Body of pancreas (tissue), 4 donors: ENCODE measurements around the gene CADM2. TPM values are rescaled to one million over a fixed set of nuclear protein-coding genes. Genes with fewer than 3 reads are reported as not detected.

Experiments
- ATAC-seq: fragments of 150-250 bp; one replicate; pipeline ENCODE4 v1.9.1; 2016
- DNase-seq, 4 donors: peaks; one replicate each; pipeline ENCODE4 v3.0.0-alpha.2; 2019
- H3K27ac ChIP-seq, 4 donors: fragments of 200-600 bp; sonication (generic); 1 replicate in 3 of 4; 2 replicates in 1 of 4; pipeline versions ENCODE4 v1.5.1 to v1.6.1; 2016 to 2019; ENCODE audit warnings: mild to moderate bottlenecking in 1 of 4, mixed read lengths in 1 of 4, moderate library complexity in 1 of 4
- H3K27me3 ChIP-seq, 2 donors: fragments of 200-600 bp; sonication (generic); one replicate each; pipeline ENCODE4 v1.6.0; 2016; ENCODE audit warnings: mild to moderate bottlenecking in 1 of 2
- H3K36me3 ChIP-seq, 2 donors: fragments of 200-600 bp; sonication (generic); replicated peaks in 1 of 2; 2 replicates each; pipeline ENCODE4 v1.5.1; 2016; ENCODE audit warnings: low read depth in 2 of 2; ENCODE audit not compliant: insufficient read depth in 1 of 2
- H3K4me1 ChIP-seq: fragments of 200-600 bp; sonication (generic); one replicate; pipeline ENCODE4 v1.6.0; 2016
- H3K4me3 ChIP-seq, 2 donors: fragments of 200-600 bp; sonication (generic); 1 replicate in 1 of 2; 2 replicates in 1 of 2; pipeline ENCODE4 v1.5.1; 2016 to 2019
- H3K9me3 ChIP-seq, 3 donors: fragments of 200-600 bp; sonication (generic); 1 replicate in 2 of 3; 2 replicates in 1 of 3; pipeline ENCODE4 v1.5.1; 2016
- POLR2A ChIP-seq, 3 donors: fragments of 450-650 bp; IDR thresholded peaks; one replicate each; pipeline ENCODE4 v1.6.1; 2016; ENCODE audit warnings: antibody characterized with exemption in 3 of 3, mild to moderate bottlenecking in 2 of 3
- WGBS, 2 donors: methylation state at CpG; one replicate each; pipeline ENCODE4 v1.1.5; 2017; 5-methylcytosine and 5-hydroxymethylcytosine counted together
- intact Hi-C: fragments of 100-400 bp; cut with DNase I; formaldehyde crosslinking; loops from one replicate; pipeline ENCODE4 v1.15.1; 2023
- total RNA-seq, 2 donors: library from RNA; depleted of rRNA; stranded (reverse); fragments of >200 nt; gene quantifications; one replicate each; pipeline ENCODE4 v1.1.0, GENCODE V29; 2016
- TF ChIP-seq, protein P1 (sequence below), 7 experiments: fragments of 450-650 bp in 4 of 7; fragments of 200-600 bp in 3 of 7; sonication (generic) in 3 of 7; IDR thresholded peaks; one replicate each; pipeline ENCODE4 v1.5.1; 2016 to 2019; ENCODE audit warnings: antibody characterized with exemption in 7 of 7

The CADM2 gene
- total RNA-seq, 2 donors from 2014 or later = 0.26 to 1.3 TPM

DNA sequence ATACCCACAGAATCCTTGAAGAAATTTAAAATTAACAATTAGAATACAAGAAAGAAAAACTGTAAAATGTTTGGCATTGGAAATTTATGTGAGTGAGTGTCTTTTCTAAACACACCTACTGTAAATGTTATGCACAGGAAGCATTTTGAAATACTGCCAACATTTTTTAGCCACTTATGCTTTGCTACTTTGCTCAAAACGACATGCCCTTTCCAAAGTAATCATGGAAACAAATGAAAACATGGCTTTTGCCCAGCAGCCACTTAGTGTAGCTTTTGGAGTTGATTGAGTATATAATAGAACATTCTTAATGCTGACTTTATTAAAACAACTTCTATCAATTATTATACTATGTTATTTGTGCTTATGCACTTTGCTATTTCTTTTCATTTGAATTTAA is 823.0 kb downstream of the CADM2 start:
- ATAC-seq (no peak), DNase-seq (no peak)
- no peaks in the 10 kb centered on the region for H3K9me3 ChIP-seq
- TF ChIP-seq, protein P1, sequence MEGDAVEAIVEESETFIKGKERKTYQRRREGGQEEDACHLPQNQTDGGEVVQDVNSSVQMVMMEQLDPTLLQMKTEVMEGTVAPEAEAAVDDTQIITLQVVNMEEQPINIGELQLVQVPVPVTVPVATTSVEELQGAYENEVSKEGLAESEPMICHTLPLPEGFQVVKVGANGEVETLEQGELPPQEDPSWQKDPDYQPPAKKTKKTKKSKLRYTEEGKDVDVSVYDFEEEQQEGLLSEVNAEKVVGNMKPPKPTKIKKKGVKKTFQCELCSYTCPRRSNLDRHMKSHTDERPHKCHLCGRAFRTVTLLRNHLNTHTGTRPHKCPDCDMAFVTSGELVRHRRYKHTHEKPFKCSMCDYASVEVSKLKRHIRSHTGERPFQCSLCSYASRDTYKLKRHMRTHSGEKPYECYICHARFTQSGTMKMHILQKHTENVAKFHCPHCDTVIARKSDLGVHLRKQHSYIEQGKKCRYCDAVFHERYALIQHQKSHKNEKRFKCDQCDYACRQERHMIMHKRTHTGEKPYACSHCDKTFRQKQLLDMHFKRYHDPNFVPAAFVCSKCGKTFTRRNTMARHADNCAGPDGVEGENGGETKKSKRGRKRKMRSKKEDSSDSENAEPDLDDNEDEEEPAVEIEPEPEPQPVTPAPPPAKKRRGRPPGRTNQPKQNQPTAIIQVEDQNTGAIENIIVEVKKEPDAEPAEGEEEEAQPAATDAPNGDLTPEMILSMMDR (IDR thresholded peaks at IDR 0.05) = no peak
- TF ChIP-seq POLR2A (IDR thresholded peaks at IDR 0.05) = no peak
- H3K27ac ChIP-seq = no peak overlapping the region
- H3K36me3 ChIP-seq = no peaks in the 10 kb centered on the region
- H3K27me3 ChIP-seq = no peaks in the 10 kb centered on the region
- no peaks in the 10 kb centered on the region for H3K4me1 ChIP-seq
- intact Hi-C loops = no loop called here
- 3 to 5% methylated on average over 1 of the region's 1 CpG for WGBS, 2 donors
- H3K4me3 ChIP-seq = no peak overlapping the region

GRCh38 chr3:85783291-85783690 is 824.5 kb downstream of the CADM2 start:
- Histone ChIP-seq H3K27ac (no peak overlapping the region), H3K27me3 (no peaks in the 10 kb centered on the region), H3K9me3 (no peaks in the 10 kb centered on the region), H3K4me3 (no peak overlapping the region), H3K4me1 (no peaks in the 10 kb centered on the region), H3K36me3 (no peaks in the 10 kb centered on the region)
- DNase-seq (no peak), ATAC-seq (no peak)
- intact Hi-C loops = no loop called here
- no peak for TF ChIP-seq POLR2A (IDR thresholded peaks at IDR 0.05)
- TF ChIP-seq, protein P1 (IDR thresholded peaks at IDR 0.05) = no peak
- 44 to 56% methylated on average over 2 of the region's 2 CpGs for WGBS, 2 donors

GRCh38 chr3:85785766-85786165 is 827.0 kb downstream of the CADM2 start:
- Histone ChIP-seq H3K36me3 (no peaks in the 10 kb centered on the region), H3K27ac (no peak overlapping the region), H3K9me3 (no peaks in the 10 kb centered on the region), H3K4me1 (peaks cover 7% of the 10 kb centered on the region), H3K27me3 (no peaks in the 10 kb centered on the region), H3K4me3 (no peak overlapping the region)
- TF ChIP-seq, protein P1 (IDR thresholded peaks at IDR 0.05) = no peak
- ATAC-seq (no peak), DNase-seq (no peak)
- 68 to 71% methylated on average over 4 of the region's 4 CpGs for WGBS, 2 donors
- intact Hi-C loops = no loop called here

DNA sequence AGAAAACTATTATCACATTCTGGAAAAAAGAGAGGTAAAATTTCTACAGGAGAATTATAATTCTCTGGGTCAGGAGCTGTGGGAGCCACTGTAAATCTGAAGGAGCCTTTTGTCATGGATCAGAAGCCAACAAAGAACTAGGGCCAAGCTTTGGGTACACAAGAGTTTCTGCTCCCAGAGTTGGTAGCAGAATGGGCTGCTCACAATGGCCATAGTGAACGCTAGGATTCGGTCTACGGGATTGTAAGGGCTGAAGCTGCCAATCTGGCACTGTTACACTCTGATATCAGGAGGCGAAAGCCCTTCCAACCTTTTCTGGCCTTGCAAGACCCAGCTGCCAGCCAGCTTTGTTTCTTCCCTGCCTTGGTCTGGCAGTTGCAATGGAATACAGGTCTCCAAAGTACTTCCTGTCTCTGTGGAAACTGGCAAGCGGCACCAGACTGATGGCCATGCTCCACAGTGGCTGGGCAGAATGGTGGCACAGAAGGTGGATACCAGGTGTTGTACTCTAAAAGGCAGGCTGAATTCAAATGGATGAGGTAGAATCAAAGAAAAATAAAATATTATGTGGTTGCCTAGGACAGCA is 831.7 kb downstream of the CADM2 start:
- intact Hi-C loops = no loop called here
- H3K27ac ChIP-seq = peak overlapping the region in 2 of 4 donors; percentile 9 to 32
- ATAC-seq (peak; percentile 93), DNase-seq (peak; percentile 74 to 88 (median 87))
- H3K4me3 ChIP-seq = no peak overlapping the region
- no peaks in the 10 kb centered on the region for H3K9me3 ChIP-seq
- no peaks in the 10 kb centered on the region for H3K27me3 ChIP-seq
- WGBS, 2 donors = 22 to 46% methylated on average over 5 of the region's 5 CpGs
- peaks cover 8% of the 10 kb centered on the region for H3K4me1 ChIP-seq
- TF ChIP-seq, protein P1 (IDR thresholded peaks at IDR 0.05) = peak in 2 of 7 experiments; percentile 4 to 13
- TF ChIP-seq POLR2A (IDR thresholded peaks at IDR 0.05) = no peak
- H3K36me3 ChIP-seq = no peaks in the 10 kb centered on the region

- Histone ChIP-seq H3K27me3 (no peaks in the 10 kb centered on the region), H3K4me3 (no peak overlapping the region), H3K27ac (no peak overlapping the region), H3K4me1 (no peaks in the 10 kb centered on the region), H3K9me3 (no peaks in the 10 kb centered on the region), H3K36me3 (no peaks in the 10 kb centered on the region)
- DNase-seq = no peak
- WGBS, 2 donors = 57 to 62% methylated on average over 4 of the region's 4 CpGs
- no peak for TF ChIP-seq POLR2A (IDR thresholded peaks at IDR 0.05)
- TF ChIP-seq, protein P1 (IDR thresholded peaks at IDR 0.05) = no peak
- no peak for ATAC-seq
- intact Hi-C loops = no loop called here
These were observed 837.4 kb downstream of the CADM2 start for GRCh38 chr3:85796140-85796539.
